GM12873 (cell line): ENCODE results near the gene EFCAB11.
A peak's percentile ranks its signal among the peaks of the same experiment; 100 is the strongest.

Experiments used
- CTCF ChIP-seq: IDR thresholded peaks from 2 replicates; pipeline ENCODE4 v1.5.1; 2012; ENCODE audit warnings: low read depth, mild to moderate bottlenecking, moderate library complexity, low read length, control low read depth; ENCODE audit not compliant: insufficient read depth; ENCODE audit errors: missing control alignments

The EFCAB11 gene

GRCh38 chr14:89921346-89921745 lies 33.2 kb downstream of the EFCAB11 start:
- no peak for TF ChIP-seq CTCF

DNA sequence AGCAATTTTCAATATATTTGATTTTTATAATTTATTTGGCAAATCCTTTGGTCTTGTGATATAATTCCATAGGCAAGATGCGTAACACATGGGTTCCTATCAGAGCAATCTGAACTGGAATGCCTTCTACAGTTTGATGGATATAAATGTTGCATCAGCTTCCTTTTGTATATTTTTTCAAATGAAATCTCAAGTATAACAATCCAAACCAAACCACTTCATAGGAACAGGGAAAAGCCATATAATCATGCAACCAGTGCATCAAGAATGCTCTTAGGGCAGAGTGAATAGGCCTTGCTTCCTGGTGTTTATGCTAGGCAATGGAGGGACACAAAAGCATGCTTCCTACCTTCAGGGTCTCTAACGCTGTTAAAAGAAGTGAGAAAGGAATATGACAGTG lies 34.5 kb downstream of the EFCAB11 start:
- TF ChIP-seq CTCF, result no peak

DNA sequence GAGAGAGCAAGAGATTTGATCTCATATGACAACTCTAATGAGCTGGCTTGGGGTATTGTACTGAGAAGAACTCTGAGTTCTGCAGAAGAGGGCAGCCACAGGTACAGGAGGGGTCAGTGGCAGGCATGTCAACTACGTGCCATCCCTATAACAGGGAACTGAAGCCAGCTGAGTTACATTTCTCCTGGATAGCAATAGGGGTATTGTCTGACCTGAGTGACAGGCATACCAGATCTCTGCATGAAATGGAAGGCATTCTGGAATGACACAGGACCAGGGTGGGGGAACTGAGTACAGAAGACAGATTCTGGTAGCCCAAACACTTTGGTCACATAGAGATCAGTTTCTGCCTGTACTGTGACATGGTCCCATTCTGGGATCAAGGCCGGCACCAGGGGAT lies 35.8 kb downstream of the EFCAB11 start:
- no peak for TF ChIP-seq CTCF

GRCh38 chr14:89915114-89915878 lies 39.2 kb downstream of the EFCAB11 start:
- peak; percentile 80 for TF ChIP-seq CTCF

- no peak for TF ChIP-seq CTCF
Observed at GRCh38 chr14:89912667-89913211, 41.8 kb downstream of the EFCAB11 start.

DNA sequence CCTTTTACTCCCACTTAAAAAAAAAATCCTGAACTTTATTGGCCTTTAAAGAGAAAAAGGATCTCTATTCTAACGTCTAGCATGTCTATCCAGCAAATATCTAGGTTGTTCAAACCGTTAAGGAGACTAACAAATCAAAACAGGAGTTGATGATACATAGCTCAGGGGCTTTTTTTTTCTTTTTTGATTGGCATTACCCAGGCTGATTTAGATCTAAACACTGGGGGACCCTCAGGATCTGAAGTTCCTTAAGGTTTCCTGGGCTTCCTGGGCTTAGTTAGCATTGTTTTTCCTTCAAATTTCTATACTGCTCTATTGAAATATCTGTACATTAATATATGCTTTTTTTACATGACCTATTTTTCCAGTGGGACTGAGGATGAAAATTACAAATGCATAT lies 42.3 kb downstream of the EFCAB11 start:
- no peak for TF ChIP-seq CTCF

DNA sequence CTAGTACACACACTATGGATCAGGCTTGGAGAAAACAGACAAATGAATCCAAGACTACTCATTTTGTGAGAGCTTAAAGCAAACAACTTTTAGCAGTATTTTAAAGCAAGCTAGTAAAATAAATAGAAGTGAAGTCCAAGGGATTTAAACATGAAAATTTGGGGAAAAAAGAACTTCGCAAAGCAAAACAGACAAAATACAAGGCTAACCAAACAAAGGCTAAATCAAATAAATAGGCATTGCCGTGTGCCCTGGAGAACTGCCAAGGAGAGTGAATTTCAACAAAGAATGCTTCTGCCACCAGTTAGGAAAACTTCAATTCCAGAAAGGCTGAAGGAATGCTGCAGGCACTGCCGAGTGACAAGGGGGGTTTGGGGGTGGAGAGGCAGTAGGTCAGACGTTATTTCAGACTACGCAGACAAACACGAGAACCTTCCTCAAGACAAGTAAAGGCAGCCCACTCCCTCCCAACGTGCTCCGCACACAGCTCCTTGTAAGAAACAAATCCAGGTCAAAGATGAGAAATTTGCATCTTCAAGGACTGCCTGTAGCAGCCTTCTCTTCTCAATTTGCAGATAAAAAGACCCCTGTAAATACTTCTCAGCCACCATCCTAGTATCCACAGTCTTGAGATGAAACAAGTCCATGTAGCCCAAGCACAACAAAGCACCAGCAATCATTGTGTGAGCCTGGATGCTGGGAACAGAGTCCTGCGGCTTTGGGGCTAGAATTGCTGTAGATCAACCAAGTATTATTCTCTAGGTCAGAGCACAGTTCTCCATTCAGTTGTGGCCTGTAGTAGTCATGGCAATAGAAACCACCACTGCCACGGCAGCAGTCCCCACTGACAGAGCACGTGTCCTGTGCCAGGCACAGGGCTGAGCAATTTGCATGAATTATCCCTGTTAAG lies 43.3 kb downstream of the EFCAB11 start:
- TF ChIP-seq CTCF, result no peak
